Ovary (tissue), 3 donors: ENCODE measurements around the gene FLOT1.

Source experiments
- CTCF ChIP-seq, 3 donors: fragments of 450-650 bp in 2 of 3; fragments of 200-600 bp in 1 of 3; IDR thresholded peaks; one replicate each; pipeline versions ENCODE4 v1.5.1 to v1.8.0; 2016 to 2022; ENCODE audit warnings: antibody characterized with exemption in 3 of 3, mild to moderate bottlenecking in 1 of 3
- POLR2A ChIP-seq: fragments of 450-650 bp; IDR thresholded peaks from one replicate; pipeline ENCODE4 v1.6.1; 2017; ENCODE audit warnings: antibody characterized with exemption, mild to moderate bottlenecking, moderate library complexity
- donor health status: DM: no; HTN: no; CAD: no.

- TF ChIP-seq CTCF (IDR thresholded peaks at IDR 0.05) (no peak), POLR2A (no peak)
Measured at GRCh38 chr6:30683980-30684338, 58.5 kb downstream of the FLOT1 start.
